Erythroblast (primary cell): ENCODE measurements around the gene CSPG5.
A peak's percentile ranks its signal among the peaks of the same experiment; 100 is the strongest.

Experiments used
- DNase-seq, 2 experiments: peaks; one replicate each; lab custom pipeline; 2025; lab: John Stamatoyannopoulos, UW
- GATA1 ChIP-seq: IDR thresholded peaks from 2 replicates; pipeline ENCODE4 v1.6.1; 2011; ENCODE audit warnings: low read depth, mild to moderate bottlenecking, control low read depth, low read length, moderate library complexity
- POLR2A ChIP-seq: IDR thresholded peaks from 2 replicates; pipeline ENCODE4 v1.6.1; 2011; ENCODE audit warnings: mild to moderate bottlenecking, low read length

The CSPG5 gene

DNA sequence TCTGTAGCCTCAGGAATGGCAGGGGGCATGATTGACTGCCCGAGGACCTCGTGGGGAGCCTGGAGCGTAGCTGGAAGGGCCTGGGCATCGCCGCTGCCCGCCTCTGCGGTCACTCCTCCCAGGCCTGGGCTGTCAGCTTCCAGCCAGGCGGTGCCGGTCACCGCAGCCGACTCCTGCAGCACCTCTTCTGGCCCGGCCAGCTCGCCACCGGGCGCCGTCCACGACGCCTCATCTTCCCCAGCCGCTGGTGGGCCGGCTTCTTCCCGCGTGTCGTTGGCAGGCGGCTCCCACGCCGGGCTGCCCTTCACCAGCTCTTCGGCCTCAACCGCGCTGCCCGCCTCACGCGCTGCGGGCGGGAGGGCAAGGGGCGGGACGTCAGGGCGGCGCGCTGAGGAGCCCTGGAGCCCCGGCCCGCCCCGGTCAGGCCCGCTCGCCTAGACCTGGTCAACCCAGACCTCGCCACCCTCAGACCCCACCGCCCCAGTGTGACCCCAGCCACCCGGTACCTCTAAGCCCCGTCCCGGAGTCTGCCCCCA lies 1.0 kb downstream of the CSPG5 start:
- DNase-seq, result no peak
- TF ChIP-seq GATA1 (no peak), POLR2A (no peak)

DNA sequence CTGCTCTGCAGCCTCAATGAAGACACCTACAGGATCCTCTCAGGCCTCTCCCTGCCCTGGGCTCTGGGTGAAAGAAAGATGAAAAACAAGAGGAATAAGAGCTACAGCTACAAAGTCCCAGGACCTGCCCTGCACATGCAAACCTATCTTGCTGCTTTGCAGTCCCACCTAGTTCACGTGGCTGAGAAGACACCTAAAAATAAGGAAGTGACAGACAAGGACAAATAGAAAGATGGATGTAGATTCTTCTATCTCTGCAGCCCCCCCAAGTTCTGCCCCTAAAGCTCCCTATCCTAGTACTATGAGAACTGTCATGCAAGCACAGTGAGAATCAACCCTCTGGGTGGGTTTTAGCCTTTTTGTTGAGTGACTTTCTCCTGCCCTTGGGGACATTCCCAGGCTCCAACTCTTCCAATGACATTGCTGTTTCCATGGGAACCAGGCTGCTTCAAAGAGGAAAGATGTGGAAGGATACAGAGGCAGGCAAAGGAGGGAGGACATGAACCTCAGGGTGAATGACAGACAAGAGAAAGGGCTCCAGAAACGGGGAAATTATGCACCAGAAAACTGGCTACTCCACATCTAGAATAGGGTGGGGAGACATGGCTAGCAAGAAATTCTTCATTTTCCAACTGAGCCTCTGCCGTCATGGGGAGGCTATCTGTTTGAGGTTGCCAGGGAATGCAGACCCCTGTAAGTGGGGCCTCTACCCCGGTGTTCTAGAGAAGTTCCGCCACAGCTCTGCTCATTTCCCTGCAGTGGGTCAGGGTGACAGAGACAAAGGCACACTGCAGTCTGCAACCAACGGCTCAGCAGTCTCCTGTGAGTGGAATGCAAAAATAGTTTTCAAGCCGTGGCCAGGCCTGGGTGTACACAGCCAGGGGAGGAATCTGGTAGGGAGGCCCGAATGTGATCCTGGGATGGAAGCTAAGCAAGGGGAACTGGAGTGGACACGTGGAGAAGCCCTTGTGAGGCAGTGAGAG lies 5.2 kb downstream of the CSPG5 start:
- no peak for TF ChIP-seq GATA1
- no peak for TF ChIP-seq POLR2A
- DNase-seq, result no peak

DNA sequence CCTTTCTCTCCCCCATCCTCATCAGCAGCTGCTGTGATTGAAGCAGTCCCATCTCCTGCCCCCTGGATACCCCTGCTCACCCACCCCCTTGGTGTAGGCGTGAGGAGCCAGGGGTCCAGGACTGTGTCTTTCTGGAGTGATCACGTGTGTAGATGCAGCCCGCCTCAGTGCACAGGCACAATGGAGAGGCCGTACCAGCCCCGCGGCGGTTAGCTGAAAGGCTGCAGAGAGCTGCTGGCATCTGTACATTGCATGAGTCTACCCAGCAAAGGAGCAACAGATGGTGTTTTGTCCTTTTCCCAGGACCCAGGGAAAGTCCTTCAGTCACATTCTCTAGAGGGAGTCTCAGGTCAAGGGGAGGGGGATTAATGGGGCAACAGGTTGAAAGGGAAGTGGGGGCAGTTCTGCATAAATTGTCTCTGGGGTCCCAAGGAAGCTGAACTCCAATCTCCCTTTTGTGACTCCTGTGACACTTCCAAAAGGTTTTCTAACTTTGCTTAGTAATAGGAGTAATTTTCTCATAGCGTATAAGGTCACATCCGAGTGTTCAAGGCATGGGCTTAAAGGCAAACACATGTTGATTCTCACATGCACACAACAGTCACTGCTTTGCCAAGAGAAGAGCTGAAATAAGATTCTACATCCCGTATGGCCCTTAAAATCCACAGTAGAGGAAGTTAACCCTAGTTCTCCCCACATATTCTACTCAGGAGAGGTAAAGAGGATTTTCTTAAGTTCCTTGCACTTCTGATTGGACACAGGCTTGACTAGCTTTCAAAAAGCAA lies 7.1 kb downstream of the CSPG5 start:
- TF ChIP-seq GATA1 (no peak), POLR2A (no peak)

DNA sequence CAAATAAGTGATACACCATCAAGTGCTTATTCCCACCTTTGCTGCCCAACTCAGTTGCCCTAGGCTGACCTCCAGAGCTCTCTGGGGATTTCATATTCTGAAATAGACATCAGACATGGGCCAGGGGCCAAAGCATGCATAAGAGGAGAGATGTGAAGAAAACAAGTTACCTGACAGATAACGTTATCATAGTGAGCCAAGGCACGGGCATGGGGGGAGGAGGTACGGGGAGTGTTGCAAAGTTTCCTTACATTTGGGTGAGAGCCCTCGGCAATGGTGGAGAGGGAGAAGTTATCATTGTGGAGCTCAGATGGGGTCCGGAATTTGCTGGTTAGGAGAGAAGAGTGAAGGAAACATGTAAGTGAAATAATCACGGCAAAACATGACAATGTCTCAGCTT lies 9.8 kb downstream of the CSPG5 start:
- TF ChIP-seq GATA1 (no peak), POLR2A (no peak)
- DNase-seq, result peak in 1 of 2 experiments; percentile 36

More for the DNA sequence above, 7.1 kb downstream of the CSPG5 start:
- no peak for DNase-seq

DNA sequence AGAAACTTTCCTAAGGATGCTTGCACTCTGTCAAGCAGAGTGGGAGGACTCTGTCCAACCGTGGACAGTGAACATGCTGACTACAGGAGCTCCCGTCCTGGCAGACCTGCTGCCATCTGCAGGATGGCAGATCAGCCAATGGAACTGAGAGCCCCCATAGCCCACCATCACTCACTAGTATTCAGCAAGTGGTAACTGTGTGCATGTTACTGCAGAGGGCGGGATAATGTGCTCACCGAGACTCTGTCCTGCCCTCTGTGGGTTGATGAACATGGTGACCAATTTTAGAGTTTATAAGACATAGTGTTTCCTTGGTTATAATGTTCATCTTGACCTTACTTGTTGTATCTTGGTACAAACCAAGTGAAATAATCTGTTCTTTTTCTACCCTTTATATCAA lies 11.5 kb downstream of the CSPG5 start:
- TF ChIP-seq GATA1, result no peak
- no peak for TF ChIP-seq POLR2A
- no peak for DNase-seq

DNA sequence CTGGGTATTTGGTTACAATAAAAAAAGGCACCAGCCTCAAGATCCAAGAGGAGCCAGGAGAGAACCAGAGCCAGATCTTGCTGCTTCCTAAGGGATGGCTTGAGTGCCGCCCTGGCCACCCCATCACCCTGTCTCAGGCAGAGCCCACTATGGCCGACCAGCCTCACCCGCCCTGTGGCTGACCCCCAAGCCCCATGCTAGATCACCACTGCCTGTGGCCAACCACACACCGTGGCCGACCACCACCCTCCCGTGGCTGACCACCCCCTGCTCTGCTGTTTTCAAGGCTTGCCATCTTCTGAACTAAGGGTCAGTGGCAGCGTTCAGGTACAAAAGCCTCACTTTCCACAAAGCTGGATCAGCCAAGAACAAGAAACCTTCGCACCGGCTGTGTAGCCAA lies 12.0 kb downstream of the CSPG5 start:
- TF ChIP-seq POLR2A (no peak), GATA1 (no peak)
- no peak for DNase-seq

DNA sequence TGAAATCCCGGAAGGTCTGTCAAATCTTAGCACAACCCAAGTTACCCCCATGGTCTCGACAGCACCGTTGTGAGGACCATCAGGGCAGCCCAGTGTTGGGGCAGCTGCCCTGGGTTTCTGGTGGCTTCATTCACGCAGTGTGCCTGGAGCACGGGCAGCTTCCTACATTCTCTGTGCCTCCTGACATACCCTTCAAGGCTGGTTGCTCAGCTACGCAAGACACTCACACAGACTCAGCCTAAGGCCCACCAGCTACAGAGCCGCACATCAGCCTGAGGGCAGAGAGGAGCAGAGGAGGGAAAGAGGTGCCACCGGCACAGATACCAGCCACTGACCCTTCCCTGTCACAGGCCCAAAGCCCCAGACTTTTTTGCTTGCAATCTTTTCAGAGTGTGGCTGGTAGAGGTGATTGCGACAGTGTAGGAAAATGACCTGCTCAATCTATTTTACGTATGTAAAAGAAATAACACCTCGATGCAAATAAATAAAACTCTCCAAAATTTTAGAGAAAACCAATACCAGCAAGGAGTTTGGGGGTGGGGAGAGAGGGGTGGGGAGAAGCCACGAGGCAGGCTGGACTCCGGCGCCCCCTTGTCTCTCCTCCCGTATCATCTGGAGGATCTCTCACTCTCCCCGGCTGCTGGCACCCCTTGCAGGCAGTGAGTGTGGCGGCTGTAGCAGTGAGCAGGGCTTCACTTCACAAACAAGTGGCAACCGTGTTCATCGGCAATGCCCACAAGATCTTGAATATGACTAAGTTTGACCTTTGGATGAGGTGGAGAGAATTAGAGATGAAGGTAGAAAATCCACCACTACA lies 12.7 kb downstream of the CSPG5 start:
- DNase-seq, result no peak
- TF ChIP-seq POLR2A (no peak), GATA1 (no peak)

DNA sequence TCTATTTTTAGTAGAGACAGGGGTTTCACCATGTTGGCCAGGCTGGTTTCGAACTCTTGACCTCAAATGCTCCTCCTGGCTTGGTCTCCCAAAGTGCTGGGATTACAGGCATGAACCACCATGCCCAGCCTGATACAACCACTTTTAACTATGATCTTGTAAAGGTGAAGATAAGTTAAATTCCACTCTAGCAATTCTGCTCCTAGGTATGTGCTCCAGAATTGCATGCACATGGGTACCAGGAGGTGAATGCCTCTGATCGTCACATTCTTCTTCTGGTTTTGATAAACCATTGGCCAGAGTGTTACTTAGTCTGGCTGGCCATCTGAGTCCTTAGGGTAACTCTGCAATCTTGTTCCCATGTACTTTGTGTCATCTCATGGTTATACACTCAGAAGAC lies 22.3 kb downstream of the CSPG5 start:
- TF ChIP-seq GATA1 (no peak), POLR2A (no peak)
- no peak for DNase-seq

DNA sequence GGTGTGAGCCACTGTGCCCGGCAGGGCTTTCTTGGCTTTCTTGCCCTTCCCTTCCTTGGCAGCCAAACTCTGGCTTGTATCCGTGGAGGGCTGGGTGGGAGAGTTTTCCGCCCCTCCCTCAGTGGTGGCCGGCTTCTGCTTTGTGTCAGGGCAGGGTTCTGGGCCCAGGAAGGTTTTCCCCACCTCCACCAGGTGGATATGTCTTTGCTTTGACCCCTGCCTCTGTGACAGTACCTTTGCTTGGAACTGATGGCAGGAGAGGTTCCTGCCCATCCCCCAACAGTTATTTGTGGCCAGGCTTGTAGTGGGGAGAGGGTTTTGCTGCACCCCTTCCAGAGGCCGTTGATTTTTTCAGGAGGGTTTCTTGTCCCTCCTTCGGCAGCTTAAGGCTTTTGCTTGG lies 24.3 kb downstream of the CSPG5 start:
- no peak for DNase-seq
- TF ChIP-seq POLR2A (no peak), GATA1 (no peak)

DNA sequence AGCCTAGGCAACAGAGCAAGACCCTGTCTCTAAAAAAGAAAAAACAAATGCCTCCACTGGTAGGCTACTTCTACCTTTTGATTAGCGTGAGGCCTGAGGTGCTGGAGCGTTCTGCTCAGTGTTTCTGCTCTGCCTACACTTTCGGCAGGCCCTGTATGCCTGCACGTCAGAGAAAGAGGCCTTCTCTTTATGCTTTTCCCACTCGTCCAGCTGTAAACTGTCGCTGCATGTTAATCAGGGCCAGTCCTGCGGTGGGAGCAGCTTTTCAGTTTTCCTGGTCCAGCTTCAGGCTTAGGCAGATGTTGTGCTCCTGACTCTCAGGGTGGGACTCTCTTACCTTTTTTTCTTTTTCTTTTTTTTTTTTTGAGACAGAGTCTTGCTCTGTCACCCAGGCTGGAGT lies 25.3 kb downstream of the CSPG5 start:
- DNase-seq, result no peak
- TF ChIP-seq GATA1, result no peak
- no peak for TF ChIP-seq POLR2A

DNA sequence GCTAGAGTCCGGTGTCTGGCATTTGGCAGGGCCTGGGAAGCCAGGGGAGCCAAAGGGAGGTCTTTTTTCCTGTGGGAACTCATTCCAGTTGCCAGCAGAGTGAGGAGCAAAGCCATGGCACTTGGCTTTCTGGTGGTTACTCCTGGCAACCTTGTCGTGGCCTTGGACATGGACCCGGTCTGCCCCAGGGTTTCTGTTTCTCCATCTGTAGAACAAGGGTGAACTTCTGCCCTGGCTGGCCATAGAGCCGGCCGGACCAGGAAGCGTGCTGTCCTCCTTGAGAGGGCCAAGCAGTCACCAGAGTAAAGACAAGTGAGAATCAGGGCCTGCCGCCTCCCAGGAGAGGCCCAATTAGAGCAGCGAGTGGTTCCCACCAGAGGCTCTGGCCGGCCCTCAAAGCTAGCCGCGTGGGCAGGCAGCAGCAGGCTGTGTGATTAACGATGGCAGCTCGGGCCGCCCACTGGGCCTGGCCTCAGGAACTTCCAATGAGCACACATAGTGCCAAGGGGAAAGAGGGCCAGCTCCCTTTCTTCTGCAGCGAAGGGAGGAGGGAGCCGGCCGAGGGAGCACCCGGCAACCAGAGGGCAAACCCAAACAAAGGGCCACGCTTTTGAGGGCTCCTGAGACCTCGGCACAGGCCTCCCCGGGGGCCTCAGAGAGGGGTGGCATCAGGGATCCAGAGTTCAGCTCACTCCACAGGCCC lies 36.0 kb downstream of the CSPG5 start:
- TF ChIP-seq GATA1, result no peak
- no peak for TF ChIP-seq POLR2A
- DNase-seq, result no peak

DNA sequence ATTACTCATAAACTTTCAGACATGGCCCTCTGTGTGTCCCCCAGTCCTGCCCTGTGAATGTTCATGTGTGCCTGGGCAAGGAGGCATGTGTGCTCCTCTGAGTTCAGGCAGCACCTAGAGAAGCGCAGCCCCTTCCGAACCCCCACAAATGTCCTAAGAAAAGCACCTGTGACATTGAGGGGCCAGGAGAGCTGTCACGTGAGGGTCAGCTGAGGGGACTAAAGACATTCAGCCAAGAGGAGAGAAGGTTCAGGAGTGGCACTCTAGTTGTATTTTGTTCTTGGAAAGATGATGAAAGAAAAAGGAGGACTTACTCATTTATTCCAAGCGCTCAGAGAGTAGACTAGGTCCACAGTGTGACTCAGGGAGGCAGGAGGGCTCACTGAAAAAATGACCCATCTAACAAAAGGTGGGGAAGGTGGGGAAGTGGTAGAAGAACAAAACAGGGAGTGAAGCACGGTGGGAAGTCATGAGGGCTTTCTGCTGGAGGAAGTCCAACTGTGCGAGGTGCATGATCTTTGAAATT lies 37.0 kb downstream of the CSPG5 start:
- DNase-seq, result no peak
- no peak for TF ChIP-seq GATA1
- TF ChIP-seq POLR2A, result no peak
